T-helper 17 cell (primary cell): Measurements from ENCODE around the gene MPZL1. TPM values are rescaled to one million over a fixed set of nuclear protein-coding genes. Genes with fewer than 3 reads are reported as not detected.
"Not testable (repeated sequence)": the region's sequence is repeated elsewhere in the genome, so short reads cannot be mapped to it uniquely, and the experiment has no call there.

Source experiments
- ATAC-seq: fragments of 150-1000 bp; cut with Tn5 transposase; 2 replicates; pipeline ENCODE4 v1.10.0; 2021; ENCODE audit warnings: mild to moderate bottlenecking, moderate library complexity
- DNase-seq, 3 donors: peaks; one replicate each; pipeline versions ENCODE4 v3.0.0 to v3.0.0-alpha.2; 2020 to 2021
- H3K9me3 ChIP-seq: one replicate; pipeline ENCODE4 v1.7.0; 2013; ENCODE audit warnings: low read length, mild to moderate bottlenecking; ENCODE audit not compliant: control insufficient read depth, poor library complexity, severe bottlenecking
- H3K27ac Mint-ChIP-seq: one replicate; pipeline ENCODE4 v1.8.0; 2022; ENCODE audit warnings: mild to moderate bottlenecking, moderate library complexity, mixed read lengths
- H3K27me3 Mint-ChIP-seq: one replicate; pipeline ENCODE4 v1.8.0; 2022; ENCODE audit warnings: mixed read lengths
- H3K36me3 Mint-ChIP-seq: one replicate; pipeline ENCODE4 v1.8.0; 2022; ENCODE audit warnings: low read depth, mixed read lengths
- H3K4me1 Mint-ChIP-seq: one replicate; pipeline ENCODE4 v1.8.0; 2022; ENCODE audit warnings: mild to moderate bottlenecking, mixed read lengths
- H3K4me3 Mint-ChIP-seq: one replicate; pipeline ENCODE4 v1.8.0; 2022; ENCODE audit warnings: mild to moderate bottlenecking, moderate library complexity, mixed read lengths
- total RNA-seq, 4 donors: library from RNA in 2 of 4; stranded (reverse) in 2 of 4; gene quantifications; one replicate each; pipeline ENCODE4 v1.2.3 and lab custom pipeline; 2022 to 2026

MPZL1 gene
- total RNA-seq, 2 donors from 2014 or later, result 3.0 to 4.2 TPM

- H3K27ac Mint-ChIP-seq, result no peak overlapping the region
- no peak for ATAC-seq
- peaks cover 2% of the 10 kb centered on the region for H3K9me3 ChIP-seq
- peaks cover 5% of the 10 kb centered on the region for H3K27me3 Mint-ChIP-seq
- no peak for DNase-seq
- H3K4me1 Mint-ChIP-seq, result no peaks in the 10 kb centered on the region
- no peaks in the 10 kb centered on the region for H3K36me3 Mint-ChIP-seq
- no peak overlapping the region for H3K4me3 Mint-ChIP-seq
Observed at GRCh38 chr1:167829868-167830267, 108.1 kb downstream of the MPZL1 start.

DNA sequence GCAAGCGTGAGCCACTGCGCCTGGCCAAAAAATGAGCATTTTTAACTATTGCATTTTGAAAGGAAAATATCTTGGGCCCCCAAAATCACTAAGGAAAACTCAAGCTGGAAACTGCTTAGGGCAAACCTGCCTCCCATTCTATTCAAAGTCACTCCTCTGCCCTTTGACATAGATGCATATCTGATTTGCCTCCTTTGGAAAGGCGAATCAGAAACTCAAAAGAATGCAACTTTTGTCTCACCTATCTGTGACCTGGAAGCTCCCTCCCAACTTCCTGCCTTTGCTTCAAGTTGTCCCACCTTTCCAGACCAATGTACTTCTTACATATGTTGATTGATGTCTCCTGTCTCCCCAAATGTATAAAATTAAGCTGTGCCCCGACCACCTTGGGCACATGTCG lies 108.9 kb downstream of the MPZL1 start:
- not testable (repeated sequence) for DNase-seq, H3K9me3 ChIP-seq, H3K4me1 Mint-ChIP-seq, H3K27me3 Mint-ChIP-seq, H3K4me3 Mint-ChIP-seq, H3K27ac Mint-ChIP-seq, H3K36me3 Mint-ChIP-seq, ATAC-seq

DNA sequence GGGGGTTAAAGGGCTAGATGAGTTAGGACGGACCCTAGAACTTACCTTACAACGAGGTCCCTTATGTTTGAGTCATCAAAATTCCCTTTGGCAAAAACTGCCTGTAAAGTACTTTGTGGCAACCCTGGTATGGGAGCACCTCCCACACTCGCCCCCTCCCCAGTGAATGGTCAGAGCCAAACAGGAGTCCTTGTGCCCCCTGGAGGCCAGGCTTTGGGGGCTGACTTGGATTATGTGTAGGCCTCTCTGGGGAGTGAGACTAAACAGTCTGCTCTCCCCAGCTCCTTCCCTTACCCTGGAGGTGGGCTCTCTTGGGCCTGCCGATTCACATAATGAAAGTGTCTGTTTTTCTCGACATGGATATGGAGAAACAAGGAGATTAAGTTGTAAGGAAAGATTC lies 110.9 kb downstream of the MPZL1 start:
- Mint-ChIP-seq H3K36me3 (no peaks in the 10 kb centered on the region), H3K4me1 (no peaks in the 10 kb centered on the region), H3K4me3 (no peak overlapping the region), H3K27me3 (peaks cover 11% of the 10 kb centered on the region), H3K27ac (no peak overlapping the region)
- DNase-seq (no peak), ATAC-seq (no peak)
- H3K9me3 ChIP-seq, result peaks cover 2% of the 10 kb centered on the region

- no peak for DNase-seq
- peaks cover 2% of the 10 kb centered on the region for H3K9me3 ChIP-seq
- Mint-ChIP-seq H3K27me3 (peaks cover 11% of the 10 kb centered on the region), H3K27ac (no peak overlapping the region), H3K4me3 (no peak overlapping the region), H3K4me1 (no peaks in the 10 kb centered on the region), H3K36me3 (no peaks in the 10 kb centered on the region)
- no peak for ATAC-seq
Observed at GRCh38 chr1:167833904-167834303, 112.1 kb downstream of the MPZL1 start.

DNA sequence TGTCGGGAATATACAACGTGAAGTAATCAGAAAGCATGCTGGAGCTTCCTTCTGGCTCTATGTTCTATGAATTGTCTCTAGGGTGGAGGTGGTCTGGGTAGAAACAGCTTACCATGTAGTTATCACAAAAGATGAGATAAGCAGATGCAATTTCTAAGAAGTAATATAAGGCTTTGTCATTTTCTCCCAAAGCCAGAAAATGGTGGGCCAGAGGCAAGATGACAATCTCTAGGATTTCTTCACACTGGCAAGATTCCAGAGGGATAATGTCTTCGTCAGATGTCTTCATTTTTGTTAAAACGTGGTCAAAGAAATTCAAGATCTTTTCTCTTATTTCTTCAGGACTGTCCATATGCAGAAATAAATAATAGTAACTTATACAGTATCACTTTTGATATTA lies 114.4 kb downstream of the MPZL1 start:
- Mint-ChIP-seq H3K27ac (no peak overlapping the region), H3K36me3 (no peaks in the 10 kb centered on the region), H3K27me3 (peaks cover 6% of the 10 kb centered on the region), H3K4me3 (no peak overlapping the region), H3K4me1 (no peaks in the 10 kb centered on the region)
- DNase-seq (no peak), ATAC-seq (no peak)
- H3K9me3 ChIP-seq, result peaks cover 2% of the 10 kb centered on the region

GRCh38 chr1:167837326-167837725 lies 115.5 kb downstream of the MPZL1 start:
- H3K27ac Mint-ChIP-seq, result no peak overlapping the region
- ATAC-seq (no peak), DNase-seq (no peak)
- H3K36me3 Mint-ChIP-seq, result no peaks in the 10 kb centered on the region
- H3K4me3 Mint-ChIP-seq, result no peak overlapping the region
- peaks cover 2% of the 10 kb centered on the region for H3K9me3 ChIP-seq
- H3K27me3 Mint-ChIP-seq, result peaks cover 6% of the 10 kb centered on the region
- no peaks in the 10 kb centered on the region for H3K4me1 Mint-ChIP-seq

DNA sequence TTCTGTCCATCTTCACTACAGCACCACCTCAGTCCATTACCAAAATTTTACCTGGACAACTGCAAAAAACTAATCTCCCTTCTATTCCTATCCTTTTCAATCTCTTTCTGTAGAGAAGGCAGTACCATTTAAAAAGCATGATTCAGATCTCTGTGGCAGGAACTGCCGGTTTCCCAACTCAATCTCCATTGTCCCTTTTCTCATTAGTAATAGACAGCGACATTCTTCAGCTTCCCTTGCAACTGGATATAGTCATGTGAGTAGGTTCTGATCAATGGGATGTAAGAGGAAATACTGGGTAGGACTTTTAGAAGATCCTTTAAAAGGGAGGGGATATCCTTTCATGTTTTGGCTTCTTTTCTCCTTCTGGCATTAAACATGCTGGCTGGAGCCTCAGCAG lies 117.2 kb downstream of the MPZL1 start:
- Mint-ChIP-seq H3K4me3 (no peak overlapping the region), H3K27me3 (peaks cover 6% of the 10 kb centered on the region), H3K36me3 (no peaks in the 10 kb centered on the region), H3K4me1 (no peaks in the 10 kb centered on the region), H3K27ac (no peak overlapping the region)
- H3K9me3 ChIP-seq, result no peaks in the 10 kb centered on the region
- ATAC-seq (no peak), DNase-seq (no peak)

Other genes starting within 250 kb of the MPZL1 start
- 100 to 1,000 TPM; 265 to 295 TPM for gene CD247, start 203.5 kb upstream of the MPZL1 start, total RNA-seq
- 10 to 100 TPM in 1 of 2 donors, 1 to 10 TPM in 1; 7.3 to 12.6 TPM for gene CREG1, start 168.2 kb upstream of the MPZL1 start, total RNA-seq
- 100 to 1,000 TPM in 1 of 2 donors, 10 to 100 TPM in 1; 88.0 to 101 TPM for gene RCSD1, start 91.8 kb upstream of the MPZL1 start, total RNA-seq
- 1 to 10 TPM in 1 of 2 donors, under 1 TPM in 1; 0.99 to 1.4 TPM for gene ADCY10, start 192.2 kb downstream of the MPZL1 start, total RNA-seq
- gene DCAF6, start 214.7 kb downstream of the MPZL1 start, total RNA-seq, result 10 to 100 TPM; 24.1 to 26.9 TPM
- gene MPC2, start 215.1 kb downstream of the MPZL1 start, total RNA-seq, result 10 to 100 TPM; 42.3 to 42.8 TPM